Measurements from ENCODE around the gene ZNF628. TPM values are rescaled to one million over a fixed set of nuclear protein-coding genes. Genes with fewer than 3 reads are reported as not detected.
A peak's percentile ranks its signal among the peaks of the same experiment; 100 is the strongest.
"Not testable (repeated sequence)": the region's sequence is repeated elsewhere in the genome, so short reads cannot be mapped to it uniquely, and the experiment has no call there.

ZNF628 gene
- total RNA-seq, 2 donors from 2014 or later: 7.4 to 14.2 TPM

DNA sequence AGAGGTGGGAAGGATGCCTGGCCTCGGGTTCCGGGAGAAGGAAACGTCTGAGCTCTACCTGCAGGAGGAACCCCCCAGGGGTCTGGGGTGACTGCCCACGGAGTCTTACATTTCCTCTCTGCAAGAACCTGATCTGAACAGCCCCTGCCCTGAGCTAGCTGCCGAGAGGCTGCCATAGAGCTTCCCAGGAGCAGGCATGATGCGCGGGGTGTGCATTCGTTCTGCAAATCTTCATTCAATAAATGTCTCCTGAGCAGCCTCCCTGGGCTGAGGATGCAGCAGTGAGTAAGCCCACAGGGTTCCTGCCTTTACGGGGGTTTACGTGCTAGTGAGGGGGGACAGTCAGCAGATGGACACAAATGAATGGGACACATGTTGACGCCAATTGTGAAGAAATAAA is 31.8 kb upstream of the ZNF628 start:
- DNase-seq (ENCODE audit: low spot score in 2 of 2) (no peak), ATAC-seq (no peak)
- Mint-ChIP-seq H3K27ac (no peak overlapping the region), H3K9me3 (no peaks in the 10 kb centered on the region), H3K36me3 (peaks cover 7 to 11% of the 10 kb centered on the region in 2 donors)

DNA sequence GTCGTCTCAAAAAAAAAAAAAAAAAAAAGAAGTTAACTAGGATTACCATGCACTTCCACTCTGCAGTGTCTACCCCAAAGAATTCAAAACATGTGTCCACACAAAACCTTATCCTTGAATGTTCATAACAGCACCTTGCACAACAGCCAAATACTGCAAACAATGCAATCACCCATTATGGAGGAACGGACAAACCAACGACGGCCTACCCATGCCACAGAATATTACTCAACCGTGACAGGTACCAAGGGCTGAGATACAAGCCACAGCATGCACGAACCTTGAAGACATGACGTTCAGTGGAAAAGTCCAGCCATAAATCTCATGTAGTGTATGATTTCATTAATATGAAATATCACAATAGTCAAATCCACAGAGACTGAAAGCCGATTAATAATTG is 30.4 kb upstream of the ZNF628 start:
- no peak for DNase-seq (ENCODE audit: low spot score in 2 of 2)
- H3K27ac Mint-ChIP-seq: no peak overlapping the region

DNA sequence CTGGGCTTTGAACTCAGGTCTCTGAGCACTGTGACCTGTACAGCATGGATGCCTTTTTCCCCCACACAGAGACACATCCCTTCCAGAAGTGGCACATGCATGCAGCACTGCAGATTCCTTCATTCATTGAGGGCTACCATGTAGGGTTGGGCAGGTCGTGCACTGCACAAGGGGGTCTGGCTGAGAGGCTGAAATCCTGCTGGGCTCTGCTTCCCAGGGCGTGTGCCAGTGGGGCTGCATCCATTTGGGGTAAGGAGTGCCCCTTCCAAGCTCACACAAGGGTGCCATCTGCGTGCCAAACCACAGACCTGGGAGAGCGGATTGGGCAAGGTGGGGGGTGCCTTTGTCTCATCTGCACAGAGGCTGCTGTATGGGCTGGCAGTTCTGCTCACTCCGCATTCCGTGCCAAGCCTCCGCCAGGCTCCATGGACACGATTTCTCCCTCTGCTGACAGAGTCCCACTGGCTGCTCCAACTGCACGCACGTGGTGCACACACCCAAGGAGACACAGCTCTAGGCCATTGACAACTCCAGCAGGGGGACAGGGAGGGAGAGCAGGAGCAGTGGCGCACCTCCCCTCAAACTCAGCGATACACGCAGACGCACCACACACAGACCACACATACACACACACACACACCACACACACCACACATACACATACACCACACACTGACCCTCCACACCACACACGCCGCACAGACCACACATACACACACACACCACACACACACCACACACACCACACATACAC is 28.8 kb upstream of the ZNF628 start:
- ATAC-seq (peak; percentile 19 to 69), DNase-seq (ENCODE audit: low spot score in 2 of 2) (no peak)
- Mint-ChIP-seq H3K9me3 (no peaks in the 10 kb centered on the region), H3K36me3 (no peaks in the 10 kb centered on the region), H3K27ac (no peak overlapping the region)

More for the DNA sequence above, 30.4 kb upstream of the ZNF628 start:
- ATAC-seq: no peak
- no peaks in the 10 kb centered on the region for H3K9me3 Mint-ChIP-seq
- peaks cover 7% of the 10 kb centered on the region in 2 donors for H3K36me3 Mint-ChIP-seq

DNA sequence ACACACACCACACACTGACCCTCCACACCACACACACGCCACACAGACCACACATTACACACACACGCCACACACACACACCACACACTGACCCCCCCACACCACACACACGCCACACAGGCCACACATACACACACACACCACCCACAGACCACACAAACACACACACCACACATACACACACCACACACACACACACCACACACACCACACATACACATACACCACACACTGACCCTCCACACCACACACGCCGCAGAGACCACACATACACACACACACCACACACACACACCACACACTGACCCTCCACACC is 28.3 kb upstream of the ZNF628 start:
- H3K27ac Mint-ChIP-seq; DNase-seq (ENCODE audit: low spot score in 2 of 2); H3K9me3 Mint-ChIP-seq; ATAC-seq; H3K36me3 Mint-ChIP-seq: not testable (repeated sequence)

GRCh38 chr19:55449469-55449868 is 26.9 kb upstream of the ZNF628 start:
- peaks cover 0 to 5% of the 10 kb centered on the region in 2 donors for H3K36me3 Mint-ChIP-seq
- ATAC-seq: peak in 1 of 2 donors; percentile 15
- DNase-seq (ENCODE audit: low spot score in 2 of 2): no peak
- H3K9me3 Mint-ChIP-seq: no peaks in the 10 kb centered on the region
- no peak overlapping the region for H3K27ac Mint-ChIP-seq

DNA sequence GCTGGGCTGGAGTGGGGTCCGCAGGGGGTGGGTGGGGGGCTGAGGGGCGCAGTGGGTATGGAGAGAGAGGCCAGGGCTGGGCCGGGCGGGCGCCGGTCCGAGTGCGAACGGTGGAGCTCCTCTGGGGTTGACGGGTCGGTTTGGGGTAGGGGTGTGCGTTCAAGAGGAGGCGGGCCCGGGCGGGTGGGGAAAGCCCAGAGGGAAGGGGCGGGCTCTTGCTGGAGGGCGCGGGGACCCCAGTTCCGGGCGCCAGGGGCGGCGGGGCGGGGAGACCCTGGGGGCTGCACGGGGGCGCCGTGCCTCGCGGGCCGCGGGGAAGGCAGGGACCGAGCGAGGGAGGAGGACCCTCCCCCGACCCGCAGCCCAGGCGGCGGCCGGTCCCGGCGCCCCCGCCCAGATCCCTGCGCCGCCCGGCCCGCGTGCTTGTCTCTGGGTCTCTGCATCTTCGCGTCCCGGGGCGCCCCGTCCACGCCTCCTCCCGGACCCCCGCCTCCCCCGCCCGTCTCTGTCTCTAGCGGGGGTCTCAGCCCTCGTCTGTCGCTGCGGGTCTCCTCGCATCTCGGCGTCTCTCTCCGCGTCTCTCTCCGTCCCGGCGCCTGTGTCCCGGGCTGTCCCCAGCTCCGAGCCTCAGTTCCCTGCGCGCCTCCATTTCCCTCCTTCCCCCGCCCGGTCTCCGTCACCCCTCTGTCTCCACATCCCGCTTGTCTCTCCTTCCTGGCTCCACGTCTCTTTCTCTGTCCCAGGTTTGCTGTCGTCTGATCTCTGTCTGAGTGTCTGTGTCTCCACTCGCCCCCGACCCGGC is 25.1 kb upstream of the ZNF628 start:
- ATAC-seq: peak in 1 of 2 donors; percentile 24
- no peak overlapping the region for H3K27ac Mint-ChIP-seq
- peaks cover 0 to 5% of the 10 kb centered on the region in 2 donors for H3K36me3 Mint-ChIP-seq
- DNase-seq (ENCODE audit: low spot score in 2 of 2): no peak
- no peaks in the 10 kb centered on the region for H3K9me3 Mint-ChIP-seq

DNA sequence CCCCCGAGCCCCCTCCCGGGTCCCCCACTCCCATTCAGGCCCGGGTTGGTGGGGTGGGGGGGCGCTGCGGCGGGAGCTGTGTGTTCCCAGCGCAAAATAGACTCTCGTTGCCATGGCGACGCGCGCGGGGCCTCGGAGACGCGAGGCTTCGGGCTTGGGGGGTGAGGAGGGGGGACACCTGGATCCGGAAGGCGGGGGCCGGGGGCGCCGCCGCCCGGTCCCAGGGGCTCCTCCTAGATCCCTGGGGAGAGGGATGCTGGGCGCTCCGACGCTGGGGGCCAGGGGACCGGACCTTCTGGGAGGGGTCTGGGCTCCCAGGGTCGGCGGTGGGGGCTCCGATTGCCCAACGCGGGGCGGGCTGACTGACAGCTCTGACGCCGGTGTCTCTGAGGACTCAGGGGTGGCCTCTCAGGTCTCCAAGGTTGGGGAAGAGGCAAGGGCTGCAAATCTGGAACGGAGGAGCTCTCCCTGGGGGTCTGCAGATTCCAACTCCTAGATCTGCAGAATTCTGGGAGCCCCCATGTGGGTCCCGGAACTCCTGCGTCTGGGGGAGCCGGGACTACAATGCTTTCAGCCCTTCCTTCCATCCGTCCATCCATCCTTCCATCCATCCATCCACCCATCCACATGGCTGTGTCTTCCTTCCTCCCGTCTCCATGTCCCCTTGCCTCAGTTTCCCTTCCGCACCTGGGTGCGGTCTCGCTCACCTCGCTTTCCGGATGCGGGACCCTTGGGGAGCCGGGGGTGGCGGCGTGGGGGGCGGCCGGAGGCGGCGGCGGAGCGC is 24.3 kb upstream of the ZNF628 start:
- no peak overlapping the region for H3K27ac Mint-ChIP-seq
- no peaks in the 10 kb centered on the region for H3K9me3 Mint-ChIP-seq
- H3K36me3 Mint-ChIP-seq: peaks cover 0 to 5% of the 10 kb centered on the region in 2 donors
- DNase-seq (ENCODE audit: low spot score in 2 of 2) (no peak), ATAC-seq (no peak)

DNA sequence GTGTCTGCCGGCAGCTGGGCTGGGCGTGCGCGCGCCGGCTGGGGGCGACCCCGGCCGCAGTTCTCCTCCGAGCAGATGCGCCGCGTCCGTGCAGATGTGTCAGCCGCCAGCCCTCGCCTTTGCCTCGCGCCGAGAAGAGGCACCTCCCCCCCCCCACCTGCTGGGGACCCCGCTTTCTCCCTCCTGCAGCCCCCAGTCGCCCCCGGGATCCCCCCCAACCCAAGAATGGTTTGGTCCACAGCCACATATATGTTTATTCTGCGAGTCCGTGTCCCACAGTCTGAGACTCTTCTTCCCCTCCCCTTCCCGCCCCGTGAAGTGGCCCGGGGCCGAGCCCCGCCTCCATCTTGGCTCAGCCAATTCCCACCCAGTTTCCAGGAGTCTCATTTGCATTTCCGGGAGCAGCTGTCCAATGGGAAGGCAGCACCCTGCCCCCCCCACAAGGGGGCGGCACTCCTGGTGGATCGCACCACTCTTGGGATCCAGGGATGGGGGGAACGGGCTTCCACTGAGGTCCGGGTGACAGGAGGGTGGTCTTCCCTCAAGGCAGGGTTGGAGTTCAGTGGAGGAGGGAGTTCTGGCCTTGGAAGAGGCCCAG is 23.6 kb upstream of the ZNF628 start:
- H3K36me3 Mint-ChIP-seq: peaks cover 0 to 5% of the 10 kb centered on the region in 2 donors

DNA sequence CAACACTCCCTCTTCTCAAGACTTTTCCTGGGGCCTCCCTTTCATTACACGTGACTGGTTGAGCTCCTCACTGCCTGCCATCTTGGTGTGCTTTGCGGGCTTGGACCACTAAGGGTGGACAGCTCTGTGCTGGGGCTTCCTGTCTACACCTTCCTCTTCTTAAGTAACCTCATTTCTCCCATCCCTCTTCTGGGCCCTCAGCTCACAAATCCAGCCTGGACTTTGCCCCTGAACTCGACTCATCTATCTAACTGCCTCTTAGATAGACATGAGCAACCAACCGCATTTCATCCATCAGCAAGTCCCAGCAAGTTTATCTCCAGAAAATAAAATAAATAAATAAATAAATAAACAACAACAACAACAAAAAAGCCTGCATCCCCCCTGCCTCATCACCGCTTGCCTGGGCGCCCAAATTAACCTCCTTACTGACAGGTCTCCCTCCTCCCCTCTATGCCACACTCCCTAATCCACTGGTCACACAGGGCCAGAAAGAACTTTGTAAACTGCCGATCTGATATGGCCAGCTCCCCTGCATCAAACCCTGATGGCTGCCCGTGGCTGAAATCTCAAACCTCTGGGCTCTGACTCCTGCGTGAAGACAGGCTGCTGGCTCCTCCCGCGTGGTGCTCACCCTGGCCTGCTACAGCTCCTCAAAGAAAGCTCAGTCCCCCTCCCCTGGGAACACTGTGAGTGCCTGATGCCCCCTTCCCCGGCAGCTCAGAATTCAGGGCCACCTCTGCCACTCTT is 22.7 kb upstream of the ZNF628 start:
- H3K27ac Mint-ChIP-seq: no peak overlapping the region
- DNase-seq (ENCODE audit: low spot score in 2 of 2): no peak
- ATAC-seq: no peak
- no peaks in the 10 kb centered on the region for H3K9me3 Mint-ChIP-seq
- H3K36me3 Mint-ChIP-seq: peaks cover 0 to 5% of the 10 kb centered on the region in 2 donors

More for the DNA sequence above, 23.6 kb upstream of the ZNF628 start:
- no peaks in the 10 kb centered on the region for H3K9me3 Mint-ChIP-seq
- DNase-seq (ENCODE audit: low spot score in 2 of 2): peak in 1 of 2 donors; percentile 55
- peak; percentile 23 to 72 for ATAC-seq
- no peak overlapping the region for H3K27ac Mint-ChIP-seq

DNA sequence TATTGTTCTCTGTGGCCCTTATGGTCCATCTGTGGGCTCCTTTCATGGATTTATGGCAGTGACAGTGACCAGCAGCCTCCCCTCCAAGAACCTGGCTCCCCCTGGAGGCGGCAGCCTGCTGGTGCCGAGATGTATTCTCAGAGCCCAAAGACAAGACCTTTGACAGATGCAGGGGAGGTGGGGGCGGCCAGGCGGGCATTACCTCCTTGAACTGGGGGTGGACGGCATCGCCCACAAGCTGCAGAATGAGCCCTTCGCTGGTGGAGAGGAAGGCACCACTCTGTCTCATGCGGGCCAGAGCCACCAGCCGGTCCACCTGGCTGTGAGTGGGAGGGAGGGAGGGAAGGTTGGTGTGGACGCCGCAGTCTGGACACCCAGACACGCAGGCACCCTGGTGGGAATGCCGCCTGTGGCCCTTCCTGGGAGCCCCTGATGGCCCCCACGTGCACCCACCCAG is 21.6 kb upstream of the ZNF628 start:
- no peak for ATAC-seq
- Mint-ChIP-seq H3K27ac (no peak overlapping the region), H3K9me3 (no peaks in the 10 kb centered on the region), H3K36me3 (peaks cover 0 to 5% of the 10 kb centered on the region in 2 donors)
- peak in 1 of 2 donors; percentile 59 for DNase-seq (ENCODE audit: low spot score in 2 of 2)

DNA sequence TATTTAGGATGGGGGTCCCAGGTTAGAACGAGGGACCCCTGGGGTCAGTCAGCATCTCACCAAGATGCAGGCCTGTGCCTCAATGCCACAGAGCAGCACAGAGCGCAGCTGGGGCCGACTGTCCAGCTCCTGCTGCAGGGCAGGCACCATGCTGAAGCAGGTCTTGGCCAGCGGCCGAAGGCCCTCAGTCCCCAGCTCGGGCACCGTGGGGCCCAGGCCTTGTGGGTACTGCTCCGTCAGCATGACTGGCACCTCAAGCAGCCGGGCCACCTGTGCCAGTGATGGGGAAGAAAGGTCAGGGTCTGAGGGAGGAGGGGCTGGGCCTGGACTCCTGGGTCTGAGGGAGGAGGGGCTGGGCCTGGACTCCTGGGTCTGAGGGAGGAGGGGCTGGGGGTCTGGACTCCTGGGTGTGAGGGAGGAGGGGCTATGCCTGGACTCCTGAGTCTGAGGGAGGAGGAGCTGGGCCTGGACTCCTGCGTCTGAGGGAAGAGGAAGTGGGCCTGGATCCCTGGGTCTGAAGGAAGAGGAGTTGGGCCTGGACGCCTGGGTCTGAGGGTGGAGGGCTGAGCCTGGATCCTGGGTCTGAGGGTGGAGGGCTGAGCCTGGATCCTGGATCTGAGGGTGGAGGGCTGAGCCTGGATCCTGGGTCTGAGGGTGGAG is 20.7 kb upstream of the ZNF628 start:
- H3K9me3 Mint-ChIP-seq: no peaks in the 10 kb centered on the region
- no peak for ATAC-seq
- H3K27ac Mint-ChIP-seq: no peak overlapping the region
- DNase-seq (ENCODE audit: low spot score in 2 of 2): no peak
- H3K36me3 Mint-ChIP-seq: peaks cover 0 to 5% of the 10 kb centered on the region in 2 donors

DNA sequence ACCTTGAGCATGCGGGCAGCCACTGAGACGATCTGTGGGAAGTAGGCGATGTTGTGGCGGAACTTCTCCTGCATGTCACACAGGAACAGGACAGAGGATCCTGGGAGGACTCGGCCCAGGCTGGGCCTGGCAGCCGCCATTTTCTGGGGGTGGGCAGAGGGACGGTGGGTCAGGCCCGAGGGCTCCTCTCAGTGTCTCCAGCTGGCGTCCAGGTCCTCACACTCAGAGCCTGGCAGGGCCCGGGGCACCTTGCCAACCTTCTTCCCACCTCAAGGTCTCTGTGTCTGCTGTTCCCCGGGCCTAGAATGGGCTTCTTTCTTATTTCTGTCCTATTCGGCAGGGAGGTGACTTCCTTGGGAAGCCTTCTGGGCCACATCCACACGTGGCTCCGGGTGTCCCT is 20.1 kb upstream of the ZNF628 start:
- no peaks in the 10 kb centered on the region for H3K9me3 Mint-ChIP-seq
- ATAC-seq (no peak), DNase-seq (ENCODE audit: low spot score in 2 of 2) (no peak)
- H3K27ac Mint-ChIP-seq: no peak overlapping the region
- peaks cover 0 to 5% of the 10 kb centered on the region in 2 donors for H3K36me3 Mint-ChIP-seq

GRCh38 chr19:55457683-55458457 is 18.5 kb upstream of the ZNF628 start:
- H3K27ac Mint-ChIP-seq: peak overlapping the region in 1 of 2 donors; percentile 10
- DNase-seq (ENCODE audit: low spot score in 2 of 2) (no peak), ATAC-seq (no peak)
- no peaks in the 10 kb centered on the region for H3K9me3 Mint-ChIP-seq
- peaks cover 0 to 5% of the 10 kb centered on the region in 2 donors for H3K36me3 Mint-ChIP-seq

DNA sequence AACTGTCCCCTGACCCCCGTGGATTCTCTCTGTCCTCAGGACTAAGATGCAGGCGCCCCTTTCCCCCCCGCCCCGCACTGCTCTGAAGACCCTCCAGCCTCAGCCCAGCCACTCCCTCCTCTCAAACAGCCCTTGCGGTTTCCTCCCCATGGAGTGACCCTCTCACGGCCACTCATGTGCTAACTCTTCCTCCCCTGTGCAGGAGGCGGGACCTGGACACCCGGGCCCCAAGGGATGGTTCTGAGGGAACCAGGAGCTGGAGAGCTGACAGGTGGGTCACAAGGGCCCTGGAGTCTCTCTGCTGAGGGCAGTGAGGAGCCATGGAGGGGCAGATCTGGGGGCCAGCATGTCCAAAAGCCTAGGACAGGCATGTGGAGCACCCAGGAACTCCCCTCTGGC is 16.9 kb upstream of the ZNF628 start:
- Mint-ChIP-seq H3K9me3 (no peaks in the 10 kb centered on the region), H3K36me3 (no peaks in the 10 kb centered on the region), H3K27ac (no peak overlapping the region)
- ATAC-seq: no peak
- no peak for DNase-seq (ENCODE audit: low spot score in 2 of 2)
